ENCODE data around the gene DEUP1.
"Not testable (repeated sequence)": the region's sequence is repeated elsewhere in the genome, so short reads cannot be mapped to it uniquely, and the experiment has no call there.

DNA sequence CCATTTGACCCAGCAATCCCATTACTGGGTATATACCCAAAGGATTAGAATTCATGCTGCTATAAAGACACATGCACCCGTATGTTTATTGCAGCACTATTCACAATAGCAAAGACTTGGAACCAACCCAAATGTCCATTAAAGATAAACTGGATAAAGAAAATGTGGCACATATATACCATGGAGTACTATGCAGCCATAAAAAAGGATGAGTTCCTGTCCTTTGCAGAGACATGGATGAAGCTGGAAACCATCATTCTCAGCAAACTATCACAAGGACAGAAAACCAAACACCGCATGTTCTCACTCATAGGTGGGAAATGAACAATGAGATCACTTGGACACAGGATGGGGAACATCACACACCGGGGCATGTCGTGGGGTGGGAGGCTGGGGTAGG is 133.1 kb downstream of the DEUP1 start:
- TF ChIP-seq POLR2A (IDR thresholded peaks at IDR 0.05), result not testable (repeated sequence)
- TF ChIP-seq, protein P1, sequence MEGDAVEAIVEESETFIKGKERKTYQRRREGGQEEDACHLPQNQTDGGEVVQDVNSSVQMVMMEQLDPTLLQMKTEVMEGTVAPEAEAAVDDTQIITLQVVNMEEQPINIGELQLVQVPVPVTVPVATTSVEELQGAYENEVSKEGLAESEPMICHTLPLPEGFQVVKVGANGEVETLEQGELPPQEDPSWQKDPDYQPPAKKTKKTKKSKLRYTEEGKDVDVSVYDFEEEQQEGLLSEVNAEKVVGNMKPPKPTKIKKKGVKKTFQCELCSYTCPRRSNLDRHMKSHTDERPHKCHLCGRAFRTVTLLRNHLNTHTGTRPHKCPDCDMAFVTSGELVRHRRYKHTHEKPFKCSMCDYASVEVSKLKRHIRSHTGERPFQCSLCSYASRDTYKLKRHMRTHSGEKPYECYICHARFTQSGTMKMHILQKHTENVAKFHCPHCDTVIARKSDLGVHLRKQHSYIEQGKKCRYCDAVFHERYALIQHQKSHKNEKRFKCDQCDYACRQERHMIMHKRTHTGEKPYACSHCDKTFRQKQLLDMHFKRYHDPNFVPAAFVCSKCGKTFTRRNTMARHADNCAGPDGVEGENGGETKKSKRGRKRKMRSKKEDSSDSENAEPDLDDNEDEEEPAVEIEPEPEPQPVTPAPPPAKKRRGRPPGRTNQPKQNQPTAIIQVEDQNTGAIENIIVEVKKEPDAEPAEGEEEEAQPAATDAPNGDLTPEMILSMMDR (IDR thresholded peaks at IDR 0.05), result not testable (repeated sequence)
